Transverse colon (tissue), 4 donors: ENCODE data around the gene RNF145. TPM values are rescaled to one million over a fixed set of nuclear protein-coding genes. Genes with fewer than 3 reads are reported as not detected.

Source experiments
- DNase-seq: peaks from one replicate; pipeline ENCODE4 v3.0.0-alpha.2; 2019
- H3K27ac ChIP-seq, 4 donors: fragments of 200-600 bp; sonication (generic); 2 replicates each; pipeline ENCODE4 v1.5.1; 2016 to 2018; ENCODE audit warnings: inconsistent platforms in 4 of 4
- H3K27me3 ChIP-seq: fragments of 200-600 bp; sonication (generic); 2 replicates; pipeline ENCODE4 v1.5.1; 2017; ENCODE audit warnings: inconsistent platforms
- H3K36me3 ChIP-seq, 4 donors: fragments of 200-600 bp; sonication (generic); 2 replicates each; pipeline ENCODE4 v1.5.1; 2017 to 2019; ENCODE audit warnings: inconsistent platforms in 4 of 4
- H3K4me1 ChIP-seq, 4 donors: fragments of 200-600 bp; sonication (generic); 2 replicates each; pipeline ENCODE4 v1.5.1; 2017 to 2020; ENCODE audit warnings: inconsistent platforms in 4 of 4
- H3K4me3 ChIP-seq, 4 donors: fragments of 200-600 bp; sonication (generic); 1 replicate in 1 of 4; 2 replicates in 3 of 4; pipeline versions ENCODE4 v1.5.1 to v1.6.1; 2017 to 2019; ENCODE audit warnings: inconsistent platforms in 4 of 4
- H3K9me3 ChIP-seq, 2 donors: fragments of 200-600 bp; sonication (generic); 2 replicates each; pipeline ENCODE4 v1.5.1; 2017 to 2019; ENCODE audit warnings: inconsistent platforms in 2 of 2
- EP300 ChIP-seq: sonication (generic); formaldehyde crosslinking; IDR thresholded peaks from one replicate; pipeline ENCODE4 v1.6.1; 2017; ENCODE audit warnings: antibody characterized with exemption, low read depth
- POLR2A ChIP-seq: fragments of 450-650 bp; IDR thresholded peaks from one replicate; pipeline ENCODE4 v1.6.1; 2016; ENCODE audit warnings: antibody characterized with exemption, mild to moderate bottlenecking, moderate library complexity
- POLR2AphosphoS5 ChIP-seq, 3 donors: sonication (generic); formaldehyde crosslinking; IDR thresholded peaks; one replicate each; pipeline ENCODE4 v1.6.1; 2016; ENCODE audit warnings: antibody characterized with exemption in 3 of 3
- WGBS, 2 donors: methylation state at CpG; one replicate each; pipeline ENCODE4 v1.1.5; 2018; ENCODE audit warnings: low coverage in 1 of 2; 5-methylcytosine and 5-hydroxymethylcytosine counted together
- in situ Hi-C, 4 donors: fragments of 200-750 bp; cut with MboI; loops; one replicate each; pipeline versions ENCODE4 v1.15.0 to v1.15.1; 2017; ENCODE audit warnings: low sequenced_read_pairs in 3 of 4, low pct_ligation_motif_present in 1 of 4, low pct_unique_long_range_greater_than_20kb in 1 of 4
- intact Hi-C: fragments of 100-400 bp; cut with DNase I; formaldehyde crosslinking; loops from one replicate; pipeline ENCODE4 v1.15.1; 2023; ENCODE audit warnings: low total_unique reads
- total RNA-seq, 4 donors: library from RNA; depleted of rRNA; stranded (reverse); fragments of >200 nt; gene quantifications; one replicate each; pipeline ENCODE4 v1.1.0, GENCODE V29; 2016
- TF ChIP-seq, protein P1 (sequence below), 5 experiments: fragments of 200-600 bp in 3 of 5; fragments of 450-650 bp in 2 of 5; sonication (generic) in 3 of 5; IDR thresholded peaks; 1 replicate in 2 of 5; 2 replicates in 3 of 5; pipeline ENCODE4 v1.5.1; 2016 to 2017; ENCODE audit warnings: antibody characterized with exemption in 5 of 5, inconsistent platforms in 3 of 5, mild to moderate bottlenecking in 2 of 5, moderate library complexity in 1 of 5

Gene RNF145
- total RNA-seq, 4 donors from 2014 or later: 11.5 to 59.4 (median 29.2) TPM

DNA sequence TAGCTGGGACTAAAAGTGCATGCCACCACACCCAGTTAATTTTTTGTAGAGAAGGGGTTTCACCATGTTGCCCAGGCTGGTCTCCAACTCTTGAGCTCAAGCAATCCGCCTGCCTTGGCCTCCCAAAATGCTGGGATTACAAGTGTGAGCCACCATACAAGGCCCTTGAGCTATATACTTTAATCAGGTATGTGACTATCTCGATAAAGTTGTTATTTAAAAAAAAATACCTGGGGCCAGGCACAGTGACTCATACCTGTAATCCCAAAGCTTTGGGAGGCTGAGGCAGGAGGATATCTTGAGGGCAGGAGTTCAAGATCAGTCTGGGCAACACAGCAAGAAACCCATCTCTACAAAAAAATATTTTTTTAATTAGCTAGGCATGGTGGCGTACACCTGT, 19.2 kb downstream of the RNF145 start:
- no peak overlapping the region for H3K27ac ChIP-seq
- H3K36me3 ChIP-seq: peaks cover 0 to 17% (median 6%) of the 10 kb centered on the region in 4 donors
- no peak for DNase-seq
- 97 to 100% methylated on average over 1 to 3 of the region's 3 CpGs for WGBS, 2 donors
- no peaks in the 10 kb centered on the region for H3K9me3 ChIP-seq
- intact Hi-C loops (no loop called here), in situ Hi-C loops (no loop called here)
- no peak overlapping the region for H3K4me3 ChIP-seq
- H3K4me1 ChIP-seq: peaks cover 0 to 17% (median 4%) of the 10 kb centered on the region in 4 donors
- TF ChIP-seq EP300: no peak
- no peak for TF ChIP-seq POLR2AphosphoS5 (IDR thresholded peaks at IDR 0.05)
- no peak for TF ChIP-seq POLR2A
- TF ChIP-seq, protein P1, sequence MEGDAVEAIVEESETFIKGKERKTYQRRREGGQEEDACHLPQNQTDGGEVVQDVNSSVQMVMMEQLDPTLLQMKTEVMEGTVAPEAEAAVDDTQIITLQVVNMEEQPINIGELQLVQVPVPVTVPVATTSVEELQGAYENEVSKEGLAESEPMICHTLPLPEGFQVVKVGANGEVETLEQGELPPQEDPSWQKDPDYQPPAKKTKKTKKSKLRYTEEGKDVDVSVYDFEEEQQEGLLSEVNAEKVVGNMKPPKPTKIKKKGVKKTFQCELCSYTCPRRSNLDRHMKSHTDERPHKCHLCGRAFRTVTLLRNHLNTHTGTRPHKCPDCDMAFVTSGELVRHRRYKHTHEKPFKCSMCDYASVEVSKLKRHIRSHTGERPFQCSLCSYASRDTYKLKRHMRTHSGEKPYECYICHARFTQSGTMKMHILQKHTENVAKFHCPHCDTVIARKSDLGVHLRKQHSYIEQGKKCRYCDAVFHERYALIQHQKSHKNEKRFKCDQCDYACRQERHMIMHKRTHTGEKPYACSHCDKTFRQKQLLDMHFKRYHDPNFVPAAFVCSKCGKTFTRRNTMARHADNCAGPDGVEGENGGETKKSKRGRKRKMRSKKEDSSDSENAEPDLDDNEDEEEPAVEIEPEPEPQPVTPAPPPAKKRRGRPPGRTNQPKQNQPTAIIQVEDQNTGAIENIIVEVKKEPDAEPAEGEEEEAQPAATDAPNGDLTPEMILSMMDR (IDR thresholded peaks at IDR 0.05): no peak
- H3K27me3 ChIP-seq: no peaks in the 10 kb centered on the region

DNA sequence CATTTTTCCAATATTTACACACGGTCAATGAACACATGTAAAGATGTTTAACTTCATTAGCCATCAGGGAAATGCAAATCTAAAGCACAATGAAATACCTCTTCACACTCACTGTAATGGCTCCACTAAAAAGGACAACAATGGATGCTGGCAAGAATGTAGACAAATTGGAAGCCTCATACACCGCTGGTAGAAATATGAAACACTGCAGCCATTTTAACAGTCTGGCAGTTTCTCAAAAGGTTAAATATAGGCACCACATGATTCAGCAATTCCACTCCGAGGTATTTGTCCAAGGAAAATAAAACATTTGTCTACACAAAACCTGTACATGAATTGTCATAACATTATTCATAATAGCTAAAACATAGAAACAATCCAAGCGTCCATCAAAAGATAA, 20.0 kb downstream of the RNF145 start:
- no peak for TF ChIP-seq POLR2AphosphoS5 (IDR thresholded peaks at IDR 0.05)
- TF ChIP-seq, protein P1 (IDR thresholded peaks at IDR 0.05): no peak
- no peak for TF ChIP-seq POLR2A
- TF ChIP-seq EP300: no peak
- Histone ChIP-seq H3K4me3 (no peak overlapping the region), H3K27me3 (no peaks in the 10 kb centered on the region), H3K9me3 (no peaks in the 10 kb centered on the region), H3K36me3 (peaks cover 0 to 14% (median 6%) of the 10 kb centered on the region in 4 donors), H3K4me1 (peaks cover 0 to 24% (median 6%) of the 10 kb centered on the region in 4 donors), H3K27ac (no peak overlapping the region)
- no peak for DNase-seq
- intact Hi-C loops (no loop called here), in situ Hi-C loops (no loop called here)
- WGBS, 2 donors: 76 to 84% methylated on average over 3 to 4 of the region's 4 CpGs

DNA sequence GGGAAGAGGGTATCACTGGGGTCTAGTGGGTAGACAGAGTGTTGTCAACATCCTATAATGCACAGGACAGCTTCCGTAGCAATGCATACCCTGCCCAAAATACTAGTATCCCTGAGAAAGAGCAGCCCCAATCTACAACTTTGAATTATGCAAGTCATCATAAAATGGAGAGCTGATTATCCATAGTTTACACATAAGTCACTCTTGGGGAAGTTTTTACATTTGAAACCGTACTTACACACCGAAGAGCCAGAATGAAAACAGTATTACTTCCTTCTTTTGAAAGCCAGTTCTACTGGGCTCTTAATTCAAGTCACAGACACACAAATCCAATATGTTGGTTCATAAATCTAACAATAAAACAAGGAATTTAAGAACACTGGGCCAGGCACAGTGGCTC, 21.6 kb downstream of the RNF145 start:
- H3K4me3 ChIP-seq: no peak overlapping the region
- H3K27ac ChIP-seq: no peak overlapping the region
- H3K9me3 ChIP-seq: no peaks in the 10 kb centered on the region
- H3K36me3 ChIP-seq: peaks cover 0 to 8% (median 3%) of the 10 kb centered on the region in 4 donors
- intact Hi-C loops (no loop called here), in situ Hi-C loops (no loop called here)
- TF ChIP-seq EP300: no peak
- TF ChIP-seq, protein P1 (IDR thresholded peaks at IDR 0.05): no peak
- TF ChIP-seq POLR2A: no peak
- TF ChIP-seq POLR2AphosphoS5 (IDR thresholded peaks at IDR 0.05): no peak
- H3K27me3 ChIP-seq: no peaks in the 10 kb centered on the region
- peaks cover 0 to 36% (median 6%) of the 10 kb centered on the region in 4 donors for H3K4me1 ChIP-seq
- DNase-seq: no peak
- WGBS, 2 donors: 53 to 72% methylated on average over 3 of the region's 3 CpGs

DNA sequence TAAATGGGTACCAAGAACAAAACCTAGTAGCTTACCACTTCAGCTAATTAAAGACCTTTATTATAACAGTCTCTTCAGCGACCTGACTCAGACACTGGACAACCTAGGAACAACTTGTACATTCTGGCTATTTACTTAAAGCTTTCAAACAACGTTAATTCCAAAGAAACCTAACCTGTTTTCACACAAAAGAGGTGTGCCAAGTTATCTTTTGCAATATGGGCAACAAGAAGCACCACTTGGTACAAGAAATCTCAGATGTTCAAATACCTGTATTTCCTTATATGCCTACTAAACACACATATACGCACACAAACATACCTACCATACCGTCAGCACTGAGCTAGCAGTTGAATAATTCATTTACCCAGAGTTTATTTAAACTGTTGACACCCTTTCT, 23.0 kb downstream of the RNF145 start:
- peaks cover 0 to 47% (median 6%) of the 10 kb centered on the region in 4 donors for H3K4me1 ChIP-seq
- H3K4me3 ChIP-seq: no peak overlapping the region
- in situ Hi-C loops: no loop called here
- H3K27me3 ChIP-seq: no peaks in the 10 kb centered on the region
- TF ChIP-seq POLR2A: no peak
- TF ChIP-seq, protein P1 (IDR thresholded peaks at IDR 0.05): no peak
- TF ChIP-seq EP300: no peak
- TF ChIP-seq POLR2AphosphoS5 (IDR thresholded peaks at IDR 0.05): no peak
- DNase-seq: no peak
- H3K27ac ChIP-seq: no peak overlapping the region
- H3K36me3 ChIP-seq: peaks cover 0 to 8% (median 3%) of the 10 kb centered on the region in 4 donors
- intact Hi-C loops: no loop called here
- 59 to 64% methylated on average over 4 of the region's 4 CpGs for WGBS, 2 donors
- no peaks in the 10 kb centered on the region for H3K9me3 ChIP-seq
